Mucosa of gallbladder (tissue), 1 donor: ENCODE results near the gene ANKRD35. TPM values are rescaled to one million over a fixed set of nuclear protein-coding genes. Genes with fewer than 3 reads are reported as not detected.
"Not testable (repeated sequence)": the region's sequence is repeated elsewhere in the genome, so short reads cannot be mapped to it uniquely, and the experiment has no call there.

Source experiments
- DNase-seq: peaks from one replicate; pipeline ENCODE4 v3.0.0-alpha.2; 2020; ENCODE audit warnings: low spot score
- total RNA-seq: library from RNA; stranded (reverse); gene quantifications from one replicate; pipeline ENCODE4 v1.2.1, GENCODE V29; 2021
- donor health status: DM: no; HTN: no; CAD: no.

Gene ANKRD35, protein sequence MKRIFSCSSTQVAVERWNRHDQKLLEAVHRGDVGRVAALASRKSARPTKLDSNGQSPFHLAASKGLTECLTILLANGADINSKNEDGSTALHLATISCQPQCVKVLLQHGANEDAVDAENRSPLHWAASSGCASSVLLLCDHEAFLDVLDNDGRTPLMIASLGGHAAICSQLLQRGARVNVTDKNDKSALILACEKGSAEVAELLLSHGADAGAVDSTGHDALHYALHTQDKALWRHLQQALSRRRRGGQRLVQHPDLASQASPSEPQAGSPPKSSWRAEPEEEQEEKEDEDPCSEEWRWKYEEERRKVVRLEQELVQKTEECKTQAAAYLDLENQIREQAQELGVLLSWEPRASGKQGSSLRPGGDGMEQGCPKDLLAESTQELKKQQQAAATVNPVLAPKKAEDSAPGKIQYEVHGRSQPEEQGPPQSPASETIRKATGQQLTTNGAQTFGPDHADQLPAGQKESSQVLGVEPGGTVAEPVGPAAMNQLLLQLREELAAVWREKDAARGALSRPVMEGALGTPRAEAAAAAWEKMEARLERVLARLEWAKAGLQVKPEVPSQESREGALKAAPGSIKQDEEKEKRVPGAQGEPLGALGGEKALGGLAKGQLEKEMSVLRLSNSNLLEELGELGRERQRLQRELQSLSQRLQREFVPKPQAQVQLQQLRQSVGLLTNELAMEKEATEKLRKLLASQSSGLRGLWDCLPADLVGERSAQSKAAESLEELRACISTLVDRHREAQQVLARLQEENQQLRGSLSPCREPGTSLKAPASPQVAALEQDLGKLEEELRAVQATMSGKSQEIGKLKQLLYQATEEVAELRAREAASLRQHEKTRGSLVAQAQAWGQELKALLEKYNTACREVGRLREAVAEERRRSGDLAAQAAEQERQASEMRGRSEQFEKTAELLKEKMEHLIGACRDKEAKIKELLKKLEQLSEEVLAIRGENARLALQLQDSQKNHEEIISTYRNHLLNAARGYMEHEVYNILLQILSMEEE
- total RNA-seq, result 2.7 TPM

- DNase-seq, result peak; percentile 78
Measured at GRCh38 chr1:145885738-145886287, at the start of gene ANKRD35. ANKRD35 (minus strand) TSS chr1:145885866; CDS start chr1:145885758, 108 bp downstream.

DNA sequence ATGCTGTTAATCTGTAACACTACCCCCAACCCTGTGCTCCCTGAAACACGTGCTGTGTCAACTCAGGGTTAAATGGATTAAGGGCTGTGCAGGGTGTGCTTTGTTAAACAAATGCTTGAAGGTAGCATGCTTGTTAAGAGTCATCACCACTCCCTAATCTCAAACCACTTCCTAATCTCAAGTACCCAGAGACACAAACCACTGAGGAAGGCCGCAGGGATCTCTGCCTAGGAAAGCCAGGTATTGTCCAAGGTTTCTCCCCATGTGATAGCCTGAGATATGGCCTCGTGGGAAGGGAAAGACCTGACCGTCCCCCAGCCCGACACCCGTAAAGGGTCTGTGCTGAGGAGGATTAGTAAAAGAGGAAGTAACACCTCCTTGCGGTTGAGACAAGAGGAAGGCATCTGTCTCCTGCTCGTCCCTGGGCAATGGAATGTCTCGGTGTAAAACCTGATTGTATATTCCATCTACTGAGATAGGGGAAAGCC lies 46.9 kb upstream of the ANKRD35 start:
- not testable (repeated sequence) for DNase-seq

DNA sequence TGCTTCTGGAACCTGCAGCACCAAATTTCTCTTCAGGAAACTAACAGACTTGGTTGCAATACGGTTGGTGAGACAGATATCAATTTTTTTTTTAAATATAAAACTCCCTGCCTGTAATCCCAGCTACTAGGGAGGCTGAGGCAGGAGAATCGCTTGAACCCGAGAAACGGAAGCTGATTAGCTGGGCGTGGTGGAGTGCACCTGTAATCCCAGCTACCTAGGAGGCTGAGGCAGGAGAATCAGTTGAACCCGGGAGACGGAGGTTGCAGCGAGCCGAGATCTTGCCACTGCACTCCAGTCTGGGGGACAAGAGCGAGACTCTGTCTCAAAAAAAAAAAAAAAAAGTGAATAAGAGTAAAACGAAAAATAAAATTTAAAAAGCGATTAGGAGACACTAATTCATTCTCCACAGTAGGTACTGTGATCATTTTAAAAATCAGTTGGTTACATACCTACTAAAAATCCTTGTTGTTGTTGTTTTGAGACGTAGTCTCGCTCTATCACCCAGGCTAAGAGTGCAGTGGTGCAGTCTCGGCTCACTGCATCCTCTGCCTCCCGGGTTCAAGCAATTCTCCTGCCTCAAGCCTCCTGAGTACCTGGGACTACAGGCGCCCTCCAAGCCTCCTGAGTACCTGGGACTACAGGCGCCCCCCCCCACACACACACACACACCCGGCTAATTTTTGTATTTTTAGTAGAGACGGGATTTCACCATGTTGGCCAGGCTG lies 42.4 kb upstream of the ANKRD35 start:
- DNase-seq, result no peak

DNA sequence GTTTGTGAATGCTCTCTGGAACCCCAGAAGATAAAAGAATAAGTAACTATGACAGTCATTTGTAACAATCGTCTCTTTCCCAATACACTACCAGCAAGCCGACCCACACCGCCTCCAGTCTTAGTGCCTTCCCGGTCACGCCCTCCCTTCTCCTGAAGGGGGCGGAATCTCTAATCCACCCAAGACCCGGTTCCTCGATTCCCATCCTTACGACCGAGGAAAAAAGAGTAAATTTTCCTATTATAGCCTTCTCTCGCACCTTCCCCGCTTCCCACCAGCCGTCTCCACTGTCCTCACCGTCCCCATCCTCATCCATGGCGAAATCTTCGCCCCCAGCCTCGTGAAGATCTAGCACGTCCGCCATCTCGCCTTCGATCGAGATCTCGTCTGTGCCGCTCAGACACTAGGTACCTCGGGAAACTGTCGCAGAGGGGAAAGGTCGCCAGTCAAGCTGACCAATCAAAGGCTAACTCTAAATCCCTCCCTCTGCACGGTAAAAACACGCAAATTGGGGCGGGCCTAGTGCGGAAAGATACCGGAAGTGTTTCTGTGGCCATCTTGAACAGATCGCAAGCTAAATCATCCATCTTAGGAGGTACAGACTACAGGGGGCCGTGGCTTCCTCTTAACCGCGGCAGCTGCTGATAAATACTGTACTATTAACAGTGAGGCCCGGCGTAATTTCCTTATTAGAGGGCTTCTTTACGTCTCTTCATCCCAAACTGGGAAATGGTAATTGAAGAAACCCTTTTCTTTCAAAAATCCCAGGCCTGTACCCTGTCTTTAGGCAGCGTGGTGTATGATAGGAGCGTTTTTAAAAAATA lies 41.6 kb upstream of the ANKRD35 start, which contains the start of gene RBM8A:
Gene RBM8A, minus strand, starts transcription at position 422 of the 824 bp plus-strand sequence. Its CDS starts 58 bp downstream, at position 364.
- peak; percentile 97 for DNase-seq

GRCh38 chr1:145926686-145927062 lies 41.0 kb upstream of the ANKRD35 start:
- DNase-seq, result no peak

DNA sequence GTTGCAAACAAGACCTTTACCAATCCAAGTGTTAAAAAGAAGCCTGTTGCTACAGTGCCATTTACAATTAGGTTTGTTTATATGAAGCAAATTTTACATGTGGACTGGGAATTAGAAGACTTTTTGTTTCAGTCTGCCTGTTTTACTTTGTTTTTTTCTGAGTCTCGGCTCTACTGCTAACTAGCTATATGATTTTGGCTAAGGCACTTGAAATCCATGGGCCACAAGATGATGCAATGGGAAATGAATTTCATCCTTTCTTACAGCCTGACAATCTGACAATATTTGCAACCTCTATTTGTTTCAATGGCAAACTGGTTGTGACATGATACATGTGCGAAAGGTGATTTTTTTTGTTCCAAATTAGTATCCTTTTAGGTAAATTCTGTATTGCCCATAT lies 36.6 kb upstream of the ANKRD35 start:
- no peak for DNase-seq

GRCh38 chr1:145920297-145920696 lies 34.6 kb upstream of the ANKRD35 start:
- DNase-seq, result not testable (repeated sequence)

DNA sequence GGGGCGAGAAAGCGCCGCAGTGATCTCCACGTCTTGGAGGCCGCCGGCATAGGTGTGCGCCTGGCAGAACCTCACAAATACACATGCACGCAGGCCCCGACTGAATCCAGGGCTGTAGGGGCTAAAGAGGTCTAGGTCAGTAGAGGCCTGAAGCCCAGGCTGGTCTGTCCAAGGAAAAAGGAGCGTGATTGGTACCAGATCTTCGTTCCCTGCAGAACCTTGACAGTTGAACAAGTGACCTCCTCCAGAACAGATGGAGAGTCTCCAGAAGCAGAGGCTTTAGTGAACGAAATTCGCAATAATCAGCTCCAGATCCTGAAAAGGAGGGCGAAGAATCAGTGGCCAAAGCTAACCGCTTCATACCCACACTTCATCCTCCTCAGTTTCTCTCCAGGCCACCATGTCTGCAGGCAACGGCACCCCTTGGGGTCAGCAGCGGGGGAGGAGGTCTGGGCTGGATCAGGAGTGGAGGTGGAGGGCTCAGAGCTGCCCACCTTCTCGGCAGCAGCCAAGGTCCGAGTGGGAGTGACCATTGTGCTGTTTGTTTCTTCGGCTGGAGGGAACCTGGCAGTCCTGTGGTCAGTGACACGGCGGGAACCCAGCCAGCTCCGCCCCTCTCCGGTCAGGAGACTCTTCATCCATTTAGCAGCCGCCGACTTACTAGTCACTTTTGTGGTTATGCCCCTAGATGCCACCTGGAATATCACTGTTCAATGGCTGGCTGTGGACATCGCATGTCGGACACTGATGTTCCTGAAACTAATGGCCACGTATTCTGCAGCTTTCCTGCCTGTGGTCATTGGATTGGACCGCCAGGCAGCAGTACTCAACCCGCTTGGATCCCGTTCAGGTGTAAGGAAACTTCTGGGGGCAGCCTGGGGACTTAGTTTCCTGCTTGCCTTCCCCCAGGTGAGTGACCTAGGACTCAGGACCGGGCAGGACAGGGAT lies 33.6 kb upstream of the ANKRD35 start:
- DNase-seq, result peak; percentile 60

DNA sequence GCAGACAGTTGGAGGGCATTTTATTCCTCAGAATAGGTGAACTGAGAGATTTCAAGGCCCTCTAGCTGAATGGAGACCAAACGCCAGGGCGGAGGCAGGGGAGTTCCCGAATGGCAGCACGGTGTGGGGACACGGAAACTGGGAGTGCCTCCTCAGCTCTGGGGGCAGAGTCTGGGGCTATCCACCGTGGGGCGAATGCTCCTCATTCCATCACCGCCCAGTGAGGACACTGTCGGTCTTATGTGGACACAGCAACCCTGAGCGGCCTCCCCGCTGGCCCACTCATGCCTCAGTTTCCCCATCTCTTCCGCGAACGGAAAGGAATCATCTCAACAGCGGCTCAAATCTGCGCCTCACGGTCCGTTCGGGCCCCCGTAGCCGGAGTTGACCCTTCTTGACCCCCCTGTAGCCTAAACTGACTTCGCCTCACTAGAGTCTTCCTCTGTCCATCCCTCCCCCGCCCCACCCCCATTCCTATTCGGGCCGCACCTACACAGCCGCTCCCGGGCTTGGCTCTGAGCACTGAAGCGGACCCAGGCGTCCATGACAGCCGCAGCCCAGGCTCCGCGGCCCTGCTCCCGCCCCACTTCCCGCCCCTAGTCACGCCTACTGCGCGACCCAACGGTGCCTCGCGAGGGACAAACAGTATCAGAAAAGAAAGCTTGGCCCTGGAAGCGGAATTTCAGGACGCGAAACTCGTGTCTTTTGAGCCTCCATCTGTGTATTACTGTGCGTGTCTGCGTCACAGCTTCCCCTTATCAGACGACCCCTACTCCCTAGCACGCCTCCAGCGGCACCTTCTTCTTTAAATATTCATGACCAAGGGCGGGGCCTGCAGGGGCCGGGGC lies 32.7 kb upstream of the ANKRD35 start, which contains the start of gene PEX11B:
Gene PEX11B, minus strand, starts transcription at position 574 of the 848 bp plus-strand sequence. Its CDS starts 29 bp downstream, at position 545.
- DNase-seq, result peak; percentile 92

DNA sequence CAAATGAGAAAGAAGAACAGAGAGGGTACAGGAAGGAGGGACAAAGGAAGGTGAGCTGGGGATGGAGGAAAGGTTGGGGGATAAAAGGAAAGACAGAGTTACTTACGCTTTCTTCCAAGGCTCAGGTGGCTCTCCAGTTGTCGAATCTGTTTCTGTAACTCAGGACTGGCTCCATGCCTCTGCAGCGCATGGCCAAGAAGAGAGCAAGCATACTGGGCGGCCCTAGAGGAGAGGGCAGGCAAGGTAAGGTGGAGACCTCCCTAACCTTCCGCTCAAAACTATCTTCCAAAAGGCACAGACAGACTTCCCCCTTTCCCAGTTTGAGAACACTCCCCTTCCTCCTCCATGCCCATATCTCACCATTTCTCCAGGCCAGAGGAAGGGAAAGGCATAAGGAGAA lies 31.9 kb upstream of the ANKRD35 start:
- DNase-seq, result no peak

DNA sequence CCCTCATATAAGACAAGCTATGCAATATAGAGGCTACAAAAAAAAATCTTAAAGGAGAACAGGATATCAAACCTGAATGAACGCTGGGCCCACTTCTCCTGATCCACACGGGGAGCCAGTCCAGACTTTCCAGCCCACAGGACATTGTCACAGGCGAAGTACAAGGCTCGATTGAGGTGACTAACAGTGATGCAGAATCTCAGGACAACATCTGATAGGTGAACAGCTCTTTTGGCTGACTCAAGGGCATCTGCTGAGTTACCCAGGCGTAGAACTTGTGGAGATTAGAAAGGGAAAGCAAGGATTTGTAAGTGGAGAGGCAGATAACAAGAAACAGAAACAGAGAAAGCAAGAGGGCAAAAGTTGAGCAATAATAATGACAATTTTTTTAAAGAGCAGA lies 31.1 kb upstream of the ANKRD35 start:
- no peak for DNase-seq

- DNase-seq, result no peak
Measured at GRCh38 chr1:145912128-145912641, 26.5 kb upstream of the ANKRD35 start.

DNA sequence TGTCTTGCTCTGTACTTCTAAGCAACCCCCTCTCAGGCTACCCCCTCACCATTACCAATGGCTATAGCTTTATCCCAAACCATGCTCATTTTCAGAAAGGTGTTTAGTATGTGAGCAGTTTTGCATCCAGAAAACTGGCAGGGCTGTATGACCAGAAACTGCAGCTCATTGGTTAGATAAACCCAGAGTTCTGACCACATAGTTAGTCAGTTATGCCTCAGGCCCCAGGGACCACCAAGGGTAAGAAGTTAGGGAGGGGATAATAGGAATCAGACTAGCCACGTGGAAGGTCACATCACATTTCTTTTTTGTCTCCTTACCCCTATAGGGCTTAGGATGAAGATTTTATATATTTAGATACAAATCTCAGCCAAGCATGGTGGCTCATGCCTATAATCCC lies 23.0 kb upstream of the ANKRD35 start:
- no peak for DNase-seq

DNA sequence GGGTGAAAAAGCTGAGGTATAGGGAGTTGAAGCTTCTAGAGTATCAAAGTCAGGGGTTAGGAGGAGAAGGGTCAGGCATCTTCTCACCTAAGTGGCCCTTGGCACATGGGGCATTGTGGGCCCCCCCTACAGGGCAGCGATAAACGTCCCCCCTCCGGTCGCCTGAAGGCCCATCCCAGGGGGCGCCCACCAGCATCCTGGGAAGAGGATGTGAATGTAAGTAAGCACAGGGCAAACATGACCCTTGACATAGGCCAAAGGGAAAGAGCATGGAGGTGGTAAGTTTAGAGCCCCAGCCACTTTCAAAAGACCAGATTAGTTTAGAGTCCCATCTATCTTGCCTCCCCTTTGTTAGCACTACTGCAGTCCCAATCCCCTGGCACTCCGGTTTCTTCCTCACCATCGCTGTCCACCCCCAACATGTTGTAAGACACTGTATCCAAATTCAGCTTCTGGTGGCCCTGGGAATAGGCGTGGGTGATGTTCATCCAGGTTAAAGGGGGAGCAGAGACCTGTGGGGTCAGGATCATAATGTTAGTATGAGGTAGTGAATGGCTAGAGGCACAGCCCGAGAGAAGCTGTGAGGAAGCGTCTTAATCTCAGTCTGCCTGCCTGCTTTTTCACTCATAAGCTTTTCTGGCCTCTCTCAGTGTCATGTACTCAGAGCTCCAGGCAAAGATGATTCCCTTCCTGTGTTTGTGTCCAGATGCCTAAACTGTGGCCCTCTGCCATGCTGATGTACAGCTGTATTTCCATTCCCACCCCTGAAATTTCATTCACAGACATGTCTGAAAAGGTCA lies 21.5 kb upstream of the ANKRD35 start:
- no peak for DNase-seq

- no peak for DNase-seq
Measured at GRCh38 chr1:145901312-145902021, 15.8 kb upstream of the ANKRD35 start.

- no peak for DNase-seq
Measured at GRCh38 chr1:145898756-145899155, 13.1 kb upstream of the ANKRD35 start.
